Hepatic stellate cell (primary cell): Measurements from ENCODE around the gene SLC6A18.

Experiments
- DNase-seq: peaks from one replicate; pipeline ENCODE4 v3.0.0; 2011; ENCODE audit warnings: low spot score

The SLC6A18 gene

DNA sequence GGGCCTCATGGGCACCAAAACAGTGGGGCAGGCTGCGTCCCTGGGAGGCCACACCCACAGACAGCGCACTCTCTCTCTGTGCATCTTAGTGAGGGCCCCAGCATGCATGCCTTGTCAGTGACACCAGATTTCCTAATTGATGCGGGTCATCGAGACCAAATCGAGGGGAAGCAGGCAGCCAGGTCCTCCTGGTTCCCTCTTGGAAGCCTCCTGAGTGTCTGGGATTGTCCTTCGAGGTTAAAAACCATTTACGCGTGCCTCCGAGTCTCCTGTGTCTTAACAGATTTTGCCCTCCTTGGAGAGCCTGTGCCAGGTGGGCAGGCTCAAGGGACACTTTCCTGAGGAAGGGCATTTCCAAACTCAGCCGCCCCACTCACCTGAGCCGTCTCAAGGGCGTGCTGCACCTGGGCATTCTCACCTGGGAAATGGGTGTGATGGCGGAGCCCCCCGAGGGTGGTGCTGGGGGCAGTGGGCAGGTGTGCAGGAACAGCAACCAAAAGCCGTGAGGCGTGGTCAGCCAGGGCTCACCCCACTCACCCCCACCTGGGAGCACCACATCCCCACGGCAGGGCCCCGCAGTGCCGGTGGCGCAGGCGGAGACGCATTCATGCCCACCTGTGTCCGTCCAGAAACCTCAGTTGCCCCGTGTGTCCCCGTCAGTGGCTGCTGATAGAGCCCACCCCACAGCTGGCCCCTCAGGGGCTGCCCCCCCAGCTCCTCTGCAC lies 21.1 kb upstream of the SLC6A18 start:
- DNase-seq, result no peak

DNA sequence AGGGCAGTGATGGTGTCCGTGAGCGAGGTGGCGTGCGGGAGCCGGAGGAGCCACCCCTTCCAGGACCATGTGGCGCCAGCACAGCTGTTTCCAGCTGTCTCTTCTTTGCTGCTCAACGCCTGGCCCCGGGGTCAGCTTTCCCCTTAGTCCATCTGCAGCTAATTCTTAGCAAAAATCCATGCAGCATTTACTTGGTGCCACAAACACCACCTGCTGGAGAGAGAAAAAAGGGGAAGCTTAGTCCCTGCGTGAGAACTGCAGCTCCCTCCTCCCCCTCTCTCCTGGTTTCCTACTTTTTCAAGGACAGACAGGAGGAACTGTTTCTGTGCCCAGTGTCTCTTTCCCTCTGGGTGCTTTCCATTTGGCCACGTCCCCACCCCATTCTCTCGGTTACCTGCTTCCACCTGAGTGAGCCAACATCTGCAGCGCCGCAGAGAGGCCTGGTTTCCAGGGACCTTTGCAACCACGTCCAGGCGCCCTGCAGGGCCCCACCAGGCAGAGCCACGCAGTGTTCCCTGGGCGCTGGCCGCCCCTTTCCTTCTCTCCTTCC lies 20.4 kb upstream of the SLC6A18 start:
- peak; percentile 52 for DNase-seq

DNA sequence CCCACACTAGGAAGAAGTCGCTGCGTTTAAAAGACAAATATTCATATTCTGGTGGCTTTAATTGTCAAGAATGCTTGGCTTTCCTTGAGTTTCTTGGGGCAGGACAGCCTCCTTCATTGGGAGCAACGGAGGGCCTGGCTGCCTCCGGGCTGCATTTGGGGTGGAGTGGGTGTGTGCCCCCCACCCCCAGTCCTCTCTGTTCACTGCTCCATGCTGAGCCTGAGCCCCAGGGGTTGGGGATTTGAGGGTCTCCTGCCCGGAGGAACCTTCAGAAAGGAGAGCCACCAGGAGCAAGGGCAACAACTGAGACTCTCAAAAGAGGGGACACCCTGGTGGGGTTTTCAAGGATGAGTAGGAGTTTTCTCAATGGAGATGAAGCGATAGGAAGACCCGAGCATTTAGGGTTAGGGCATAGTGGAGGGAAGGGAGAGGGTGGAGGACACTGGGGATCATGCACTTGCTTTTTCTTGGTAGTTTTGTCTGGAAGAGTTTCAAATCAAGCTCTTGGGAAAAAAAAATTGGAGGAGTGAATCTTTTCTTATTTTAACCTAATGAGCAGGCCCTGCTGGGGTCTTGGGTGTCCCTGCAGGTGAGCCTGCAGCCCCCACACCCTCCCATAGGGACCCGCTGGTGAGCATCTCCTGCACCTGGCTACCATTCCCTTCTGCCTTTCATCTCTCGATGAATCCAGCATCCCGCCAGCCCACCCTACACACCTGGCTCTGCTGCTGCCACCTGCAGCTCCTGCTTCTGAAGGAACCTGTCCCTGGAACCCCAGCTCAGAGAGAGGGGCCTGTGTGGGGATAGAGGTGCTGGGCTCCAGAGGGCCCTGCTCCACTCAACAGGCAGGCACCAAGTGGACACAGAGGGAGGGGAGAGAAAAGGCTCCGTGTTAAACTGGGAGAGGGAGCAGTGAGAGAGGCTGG lies 19.7 kb upstream of the SLC6A18 start:
- DNase-seq, result no peak

DNA sequence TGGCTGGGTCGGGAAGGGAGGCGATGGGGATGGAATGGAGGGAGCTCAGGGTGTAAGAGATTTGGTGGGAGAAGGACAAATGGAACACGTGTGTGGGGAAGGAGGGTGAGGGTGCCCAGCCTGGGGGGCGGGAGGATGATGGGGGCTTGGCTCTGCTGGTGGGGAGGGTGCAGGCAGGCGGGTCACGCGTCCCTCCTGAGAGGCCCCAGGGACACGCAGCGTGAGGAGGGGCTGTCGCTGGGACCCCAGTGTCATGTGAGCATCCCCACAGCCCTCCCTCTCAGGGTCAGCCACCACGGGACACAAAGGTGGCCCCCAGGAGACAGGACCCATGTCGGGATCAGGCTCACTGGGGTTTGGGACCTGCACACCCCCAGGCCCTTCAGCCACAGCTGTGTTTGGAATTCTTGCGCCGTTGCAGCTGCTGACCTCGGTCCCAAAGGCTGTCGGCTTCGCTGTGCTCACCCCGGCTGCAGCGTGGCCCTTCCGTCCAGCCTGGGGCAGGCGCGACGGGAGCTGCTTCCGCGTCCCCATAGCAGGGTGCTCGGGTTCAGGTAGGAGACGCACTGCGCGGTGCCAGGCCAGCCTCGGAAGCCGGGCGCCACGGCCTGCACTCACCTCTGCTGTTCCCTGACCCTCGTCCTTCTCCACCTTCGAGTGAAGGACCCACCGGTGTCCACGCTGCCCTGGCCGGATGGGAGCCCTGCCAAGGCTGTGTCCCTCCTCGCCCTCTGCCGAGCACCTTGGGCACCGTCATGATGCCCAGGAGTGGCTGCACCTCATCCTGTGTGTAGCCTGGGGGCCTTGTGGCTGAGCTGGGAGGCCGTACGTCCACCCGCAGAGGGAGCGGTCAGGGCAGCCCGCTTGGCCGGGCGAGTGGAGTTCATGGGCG lies 18.4 kb upstream of the SLC6A18 start:
- DNase-seq, result no peak

DNA sequence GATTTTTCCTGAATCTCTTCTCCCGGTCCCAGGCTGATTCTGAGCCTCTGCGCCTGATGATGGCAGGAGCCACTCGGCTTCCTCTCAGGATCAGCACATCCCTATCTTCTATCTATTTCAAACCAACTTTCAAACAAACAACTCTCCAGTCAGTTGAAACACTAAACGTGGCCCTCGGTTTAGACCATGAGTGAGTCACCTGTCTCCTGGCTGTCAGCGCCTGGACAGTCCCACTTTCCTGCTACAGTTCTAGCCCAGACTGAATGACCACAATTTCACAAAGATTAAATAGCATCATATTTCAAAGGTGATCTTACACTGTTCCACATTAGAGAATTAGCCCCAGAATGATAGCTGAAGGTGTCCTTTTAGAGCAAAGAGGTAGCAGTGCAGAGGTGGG lies 17.6 kb upstream of the SLC6A18 start:
- DNase-seq, result no peak

DNA sequence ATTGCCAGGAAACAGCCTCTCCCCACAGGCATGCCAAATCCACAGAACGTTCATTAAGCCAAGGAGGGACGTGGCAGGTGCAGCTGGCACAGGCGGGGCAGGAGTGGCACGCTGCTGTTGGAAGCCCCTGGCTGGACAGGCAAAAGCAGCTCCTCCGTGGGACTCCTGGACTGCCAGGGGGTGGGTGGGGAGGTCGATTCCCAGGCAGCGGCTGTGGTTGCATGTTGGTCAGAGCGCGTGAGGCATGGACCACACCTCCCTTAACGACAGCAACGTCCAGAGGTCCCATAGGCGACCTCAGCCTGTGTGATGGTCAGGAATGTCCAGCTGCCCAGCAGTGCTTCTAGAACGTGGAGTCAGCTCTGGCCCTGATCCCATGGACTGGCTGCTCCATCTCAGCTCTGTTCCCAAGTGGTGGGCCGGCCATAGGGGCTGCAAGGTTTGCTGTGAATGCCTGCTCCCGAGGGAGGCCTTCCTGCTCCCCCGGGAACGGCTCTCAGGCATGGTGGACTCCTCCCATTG lies 16.9 kb upstream of the SLC6A18 start:
- DNase-seq, result no peak

DNA sequence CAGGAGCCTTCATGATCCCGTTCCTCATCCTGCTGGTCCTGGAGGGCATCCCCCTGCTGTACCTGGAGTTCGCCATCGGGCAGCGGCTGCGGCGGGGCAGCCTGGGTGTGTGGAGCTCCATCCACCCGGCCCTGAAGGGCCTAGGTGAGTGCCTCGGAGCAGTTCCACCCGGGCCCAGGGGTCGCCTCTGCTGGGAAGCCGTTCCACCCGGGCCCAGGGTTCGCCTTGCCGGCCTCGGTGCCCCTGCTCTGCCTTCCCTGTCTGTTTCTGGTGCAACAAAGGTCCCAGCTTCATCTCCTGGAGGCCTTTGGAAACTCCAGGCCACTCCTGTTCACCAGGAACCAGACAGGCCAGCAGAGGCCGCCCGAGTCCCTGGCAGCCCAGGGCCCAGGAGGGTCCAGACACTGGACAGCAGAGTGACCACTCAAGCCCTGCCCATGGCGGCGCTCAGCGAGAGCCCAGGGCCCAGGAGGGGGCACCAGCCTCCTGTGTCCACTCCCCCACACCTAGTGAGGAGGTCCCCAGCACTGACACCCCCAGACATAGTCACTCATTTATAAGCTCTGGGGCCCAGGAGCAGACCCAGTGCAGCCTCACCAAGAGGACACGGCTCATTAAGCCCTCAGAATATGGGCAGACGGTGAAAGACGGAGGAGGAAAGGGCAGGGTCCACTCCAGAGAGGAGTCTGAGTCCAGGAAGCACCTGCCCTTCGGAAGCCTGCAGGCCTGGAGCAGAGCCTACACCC lies 16.3 kb upstream of the SLC6A18 start:
- DNase-seq, result peak; percentile 51

DNA sequence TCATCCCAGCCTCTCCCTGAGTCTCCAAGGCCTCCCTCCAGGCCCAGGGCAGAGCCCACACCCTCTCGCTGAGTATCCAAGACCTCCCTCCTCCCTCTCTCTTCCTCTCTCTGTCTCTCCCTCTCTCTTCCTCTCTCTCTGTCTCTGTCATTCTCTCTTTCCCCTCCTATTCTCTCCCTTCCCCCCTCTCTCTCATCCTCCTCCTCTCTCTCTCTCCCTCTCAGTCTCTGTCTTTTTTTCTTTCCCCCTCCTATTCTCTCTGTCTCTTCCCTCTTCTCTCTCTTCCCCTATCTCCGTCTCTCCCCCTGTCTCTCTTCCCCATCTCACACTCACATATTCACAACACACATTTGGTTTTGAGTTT lies 15.7 kb upstream of the SLC6A18 start:
- no peak for DNase-seq

DNA sequence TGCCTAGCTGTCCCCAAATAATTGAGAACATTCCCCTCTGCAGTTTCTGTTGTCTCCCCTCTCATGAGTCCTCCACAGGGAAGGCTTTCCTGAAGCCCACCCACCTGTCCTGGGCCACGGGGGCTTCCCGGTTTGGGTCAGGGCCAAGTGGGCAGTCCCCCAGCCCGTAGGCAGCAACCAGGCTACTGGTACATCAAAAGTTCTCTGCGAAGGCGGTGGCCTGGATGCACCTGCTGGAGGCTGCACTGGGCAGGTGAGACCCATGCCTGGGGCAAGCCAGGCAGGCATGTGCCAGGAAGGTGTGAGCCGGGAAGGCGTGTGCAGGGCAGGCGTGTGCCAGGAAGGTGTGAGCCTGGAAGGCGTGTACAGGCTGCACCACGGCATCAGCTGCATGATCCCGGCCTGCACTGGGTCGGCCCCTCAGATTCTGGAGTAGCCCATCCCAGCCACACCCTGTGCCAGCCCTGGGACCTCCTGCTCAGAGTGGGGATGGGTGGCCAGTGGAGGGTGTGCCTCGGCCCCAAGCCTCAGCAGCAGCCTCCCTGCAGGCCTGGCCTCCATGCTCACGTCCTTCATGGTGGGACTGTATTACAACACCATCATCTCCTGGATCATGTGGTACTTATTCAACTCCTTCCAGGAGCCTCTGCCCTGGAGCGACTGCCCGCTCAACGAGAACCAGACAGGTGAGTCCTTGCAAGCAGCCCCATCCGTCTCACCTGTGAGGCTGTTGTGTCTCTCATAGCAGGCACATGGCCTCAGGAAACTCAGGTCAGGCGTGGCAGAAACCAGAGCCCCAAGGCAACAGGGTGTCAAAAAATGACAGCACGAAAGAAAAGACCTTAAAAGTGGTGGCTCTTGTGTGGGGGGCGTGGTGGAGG lies 15.0 kb upstream of the SLC6A18 start:
- no peak for DNase-seq

DNA sequence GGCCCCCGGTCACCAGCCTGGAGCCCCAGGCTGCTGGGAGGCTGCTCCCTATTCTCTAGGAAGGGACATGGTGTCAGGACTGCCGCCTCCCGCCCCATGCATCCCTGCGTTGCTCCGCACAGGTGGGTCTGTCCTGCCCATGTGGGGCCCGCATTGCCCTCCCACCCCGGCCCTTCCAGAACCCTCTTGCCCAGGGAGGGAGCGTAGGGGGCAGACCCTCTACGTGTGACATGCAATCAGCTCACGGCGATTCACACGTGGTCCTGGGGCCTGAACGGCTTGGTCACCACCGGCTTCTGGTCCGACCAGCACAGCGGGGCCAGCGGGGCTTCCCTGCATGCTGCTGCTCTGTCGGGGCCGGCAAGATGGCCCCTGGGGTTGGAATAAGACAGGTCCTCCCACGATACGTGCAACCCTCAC lies 14.3 kb upstream of the SLC6A18 start:
- DNase-seq, result no peak

DNA sequence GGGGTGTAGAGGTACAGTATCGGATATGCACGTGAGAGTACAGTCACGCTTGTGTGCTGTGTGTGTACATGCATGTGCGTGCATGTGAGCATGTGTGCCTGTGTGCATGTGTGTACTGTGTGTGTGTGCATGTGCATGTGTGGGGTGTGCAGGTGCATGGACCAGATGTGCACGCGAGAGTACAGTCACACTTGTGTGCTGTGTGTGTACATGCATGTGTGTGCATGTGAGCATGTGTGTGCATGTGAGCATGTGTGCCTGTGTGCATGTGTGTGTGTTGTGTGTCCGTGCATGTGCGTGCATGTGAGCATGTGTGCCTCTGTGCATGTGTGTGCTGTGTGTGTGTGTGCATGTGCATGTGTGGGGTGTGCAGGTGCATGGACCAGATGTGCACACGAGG lies 13.5 kb upstream of the SLC6A18 start:
- DNase-seq, result no peak

DNA sequence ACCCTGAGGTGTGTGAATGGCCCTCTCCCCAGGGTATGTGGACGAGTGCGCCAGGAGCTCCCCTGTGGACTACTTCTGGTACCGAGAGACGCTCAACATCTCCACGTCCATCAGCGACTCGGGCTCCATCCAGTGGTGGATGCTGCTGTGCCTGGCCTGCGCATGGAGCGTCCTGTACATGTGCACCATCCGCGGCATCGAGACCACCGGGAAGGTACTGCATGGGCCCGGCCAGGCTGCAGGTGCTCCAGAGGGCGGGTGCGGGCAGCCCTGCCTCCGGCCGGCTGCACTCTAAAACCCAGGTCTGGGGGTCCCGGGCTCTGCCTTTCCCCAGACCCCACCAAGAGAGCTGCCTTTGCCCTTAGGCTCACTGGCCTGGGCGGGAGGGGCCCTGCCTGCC lies 12.9 kb upstream of the SLC6A18 start:
- DNase-seq, result no peak

DNA sequence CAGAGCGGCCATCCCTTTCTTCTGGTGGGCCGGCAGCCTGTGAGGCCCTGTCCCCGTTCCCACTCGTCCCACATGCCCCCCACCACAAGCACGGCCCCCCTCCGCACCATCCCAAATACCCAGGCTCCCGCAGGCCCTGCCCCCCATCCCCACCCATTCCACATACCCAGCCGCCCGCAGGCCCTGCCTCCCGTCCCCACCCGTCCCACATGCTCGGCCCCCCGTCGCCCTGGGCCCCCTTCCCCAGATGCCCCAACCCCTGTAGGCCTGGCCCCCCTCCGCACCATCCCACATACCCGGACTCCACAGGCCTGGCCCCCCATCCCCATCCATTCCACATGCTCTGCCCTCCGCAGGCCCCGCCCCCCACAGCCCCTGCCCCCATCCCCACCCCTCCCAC lies 12.3 kb upstream of the SLC6A18 start:
- DNase-seq, result no peak

DNA sequence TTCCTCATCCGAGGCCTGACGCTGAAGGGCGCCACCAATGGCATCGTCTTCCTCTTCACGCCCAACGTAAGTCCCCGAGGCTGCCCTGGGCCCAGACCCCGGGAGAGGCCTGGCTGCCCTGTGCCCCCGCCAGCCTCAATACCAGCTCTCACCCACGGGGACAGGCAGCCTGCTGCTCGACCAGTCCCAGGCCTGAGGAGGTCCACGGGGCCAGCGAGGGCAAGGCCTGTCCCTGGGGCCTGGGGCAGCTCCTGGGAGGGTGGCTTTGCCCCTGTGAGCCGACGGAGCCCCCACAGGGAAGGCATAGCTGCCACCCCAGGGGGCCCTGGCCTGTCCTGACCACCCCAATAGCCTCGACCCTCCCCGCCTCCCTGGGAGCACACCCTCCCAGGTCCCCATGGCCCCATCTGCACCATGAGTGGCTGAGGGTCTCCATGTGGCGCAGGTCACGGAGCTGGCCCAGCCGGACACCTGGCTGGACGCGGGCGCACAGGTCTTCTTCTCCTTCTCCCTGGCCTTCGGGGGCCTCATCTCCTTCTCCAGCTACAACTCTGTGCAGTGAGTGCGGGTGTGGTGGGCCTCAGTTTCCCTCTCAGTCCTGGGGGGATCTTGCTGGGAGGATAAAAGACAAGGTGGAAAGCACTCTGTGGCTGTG lies 11.5 kb upstream of the SLC6A18 start:
- DNase-seq, result no peak

DNA sequence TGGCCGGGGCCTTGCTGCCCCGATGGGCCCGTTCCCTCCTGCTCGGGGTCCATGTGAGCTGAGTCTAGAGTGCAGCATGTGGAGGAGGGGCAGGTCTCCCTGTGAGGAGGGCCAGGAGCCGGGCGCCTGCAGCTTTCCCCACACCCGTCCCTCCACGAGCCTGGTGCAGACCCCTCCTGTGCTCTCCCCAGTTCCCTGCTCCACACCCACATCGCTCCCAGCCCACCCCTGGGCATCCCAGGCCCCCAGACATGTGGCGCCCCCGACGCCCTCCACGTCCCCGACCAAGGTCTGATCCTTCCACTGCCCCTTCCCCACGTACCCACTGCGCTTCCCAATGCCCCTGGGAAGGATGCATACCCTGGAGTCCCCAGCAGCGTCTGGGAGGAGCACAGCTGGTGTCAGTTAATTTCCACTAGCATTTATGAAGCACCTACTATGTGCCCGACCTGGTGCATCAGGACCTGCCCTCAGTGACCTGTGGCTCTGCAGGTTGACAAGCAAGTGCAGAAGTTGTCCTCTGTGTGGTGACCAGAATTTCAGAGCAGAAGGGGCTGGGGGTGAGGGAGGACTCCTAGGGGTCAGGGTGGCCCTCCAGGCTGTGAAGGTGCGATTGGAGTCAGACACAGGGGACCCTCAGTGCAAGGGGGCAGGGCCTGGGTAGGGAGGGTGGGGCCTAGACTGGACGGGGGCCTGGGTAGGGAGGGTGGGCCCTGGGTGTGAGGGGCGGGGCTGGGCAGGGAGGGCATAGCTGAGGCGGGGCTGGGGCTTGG lies 10.8 kb upstream of the SLC6A18 start:
- no peak for DNase-seq

DNA sequence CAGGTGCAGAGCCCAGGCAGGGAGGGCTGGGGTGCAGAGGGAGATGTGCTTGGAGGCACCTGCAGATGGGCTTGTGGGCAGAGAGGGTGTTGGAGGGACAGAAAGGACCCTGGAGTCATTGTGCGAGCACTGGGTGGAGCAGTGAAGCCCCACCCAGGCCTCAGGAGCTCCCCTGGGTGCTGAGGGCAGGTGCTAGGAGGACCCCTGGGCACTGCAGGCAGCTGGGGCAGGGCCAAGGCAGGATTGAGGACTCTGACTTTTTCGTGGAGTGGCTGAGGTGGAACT lies 10.3 kb upstream of the SLC6A18 start:
- DNase-seq, result no peak

DNA sequence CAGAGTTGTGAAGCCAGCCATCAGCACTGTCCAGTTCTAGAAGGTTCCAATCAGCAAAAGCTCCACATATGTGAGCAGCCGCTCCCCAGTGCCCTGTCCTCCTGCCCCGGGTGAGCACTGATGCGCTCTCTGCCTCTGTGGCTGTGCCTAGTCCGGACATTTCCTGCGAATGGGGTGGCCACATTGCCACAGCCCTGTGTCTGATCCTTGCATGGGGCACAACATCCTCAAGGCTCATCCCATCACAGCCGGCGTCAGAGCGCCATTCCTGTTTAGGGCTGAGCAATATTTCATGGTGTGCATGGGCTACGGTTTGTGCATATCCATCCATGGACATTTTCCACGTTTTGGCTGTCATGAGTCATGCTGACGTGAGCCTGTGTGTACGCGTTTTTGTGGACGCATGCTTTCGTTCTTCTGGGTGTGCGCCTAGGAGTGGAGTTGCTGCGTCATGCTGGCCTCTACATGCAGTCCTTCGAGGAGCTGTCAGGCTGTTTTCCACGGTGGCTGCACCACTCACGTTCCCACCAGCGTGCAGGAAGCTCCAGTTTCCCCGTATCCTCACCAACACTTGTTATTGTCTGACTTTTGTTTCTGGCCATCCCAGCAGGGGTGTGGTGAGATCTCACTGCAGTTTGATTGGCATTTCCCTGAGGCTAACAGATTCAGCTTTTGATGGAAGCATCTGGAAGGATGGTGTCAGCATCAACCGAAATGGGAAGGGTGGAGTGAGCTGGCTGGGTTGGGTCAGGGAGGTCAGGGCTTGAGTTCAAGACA lies 9.7 kb upstream of the SLC6A18 start:
- no peak for DNase-seq

DNA sequence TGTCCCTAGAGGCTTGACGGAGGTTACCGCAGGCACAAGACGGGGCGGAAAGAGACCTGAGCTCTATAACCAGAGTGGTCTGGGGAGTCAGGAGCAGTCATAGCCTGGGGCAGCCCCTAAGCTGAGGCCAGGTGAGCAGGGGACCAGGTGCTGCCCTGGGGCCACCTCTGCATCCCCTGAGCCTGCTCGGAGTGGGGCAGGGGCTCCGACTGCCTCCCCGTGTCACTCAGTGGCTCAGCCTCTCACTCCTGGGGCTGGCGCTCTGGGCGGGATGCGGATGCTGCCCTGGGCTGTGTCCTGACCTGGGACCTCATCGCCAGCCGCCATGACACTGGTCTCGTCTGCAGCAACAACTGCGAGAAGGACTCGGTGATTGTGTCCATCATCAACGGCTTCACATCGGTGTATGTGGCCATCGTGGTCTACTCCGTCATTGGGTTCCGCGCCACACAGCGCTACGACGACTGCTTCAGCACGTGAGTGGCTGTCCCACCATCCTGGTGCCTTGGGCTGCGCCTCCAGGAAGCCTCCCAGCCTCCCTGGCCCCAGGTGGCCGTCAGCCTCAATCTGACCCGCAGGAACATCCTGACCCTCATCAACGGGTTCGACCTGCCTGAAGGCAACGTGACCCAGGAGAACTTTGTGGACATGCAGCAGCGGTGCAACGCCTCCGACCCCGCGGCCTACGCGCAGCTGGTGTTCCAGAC lies 8.8 kb upstream of the SLC6A18 start:
- no peak for DNase-seq
